K562 (cell line): ENCODE results near the gene KIF25. TPM values are rescaled to one million over a fixed set of nuclear protein-coding genes. Genes with fewer than 3 reads are reported as not detected.

Experiments
- ATAC-seq: fragments of 200-7000 bp; cut with Tn5 transposase; 3 replicates; pipeline ENCODE4 v1.9.1; 2020; ENCODE audit warnings: moderate library complexity
- BruUV-seq: library from RNA; stranded (reverse); fragments of 400-500 nt; replicated peaks from 2 replicates; lab custom pipeline; 2021; lab: Mats Ljungman, UMichigan
- CTCF ChIA-PET: fragments of 300-600 bp; formaldehyde crosslinking; extraction: SDS; loops from one replicate; lab custom pipeline; 2021; ENCODE audit warnings: low intra/inter-chr PET ratio; lab: Yijun Ruan, JAX
- POLR2A ChIA-PET: fragments of 300-600, 350-650 bp; sonication (Branson Sonifier 250); formaldehyde crosslinking; extraction: SDS; loops from one replicate; lab custom pipeline; 2021; ENCODE audit warnings: antibody characterized with exemption, inconsistent platforms; lab: Yijun Ruan, JAX
- DNase-seq, 4 experiments: peaks; one replicate each; pipeline versions ENCODE4 v3.0.0 to v3.0.0-alpha.2; 2011 to 2018; ENCODE audit warnings: low spot score in 3 of 4, mixed read lengths in 3 of 4; ENCODE audit errors: extremely low read depth in 1 of 4
- FAIRE-seq: peaks from 2 replicates; lab custom pipeline; 2011; peaks lifted over from hg19 to GRCh38; lab: Jason Lieb, UNC
- H2AFZ ChIP-seq: 2 replicates; pipeline ENCODE4 v1.6.0; 2011; ENCODE audit warnings: low read depth, low read length, control low read depth, inconsistent platforms
- H3K27ac ChIP-seq: fragments of 200-600 bp; 3 replicates; pipeline ENCODE4 v1.8.0; 2011; ENCODE audit warnings: low read depth, mild to moderate bottlenecking, control low read depth, inconsistent platforms, low read length, moderate library complexity, mixed read lengths; ENCODE audit errors: extremely low read depth
- H3K27me3 ChIP-seq, 2 experiments: fragments of 300-600 bp in 1 of 2; 2 replicates in 1 of 2; 3 replicates in 1 of 2; pipeline versions ENCODE4 v1.6.0 to v1.8.0; 2011; ENCODE audit warnings: inconsistent platforms in 2 of 2, low read length in 2 of 2, mild to moderate bottlenecking in 1 of 2, mixed read lengths in 1 of 2, moderate library complexity in 1 of 2; ENCODE audit not compliant: control insufficient read depth in 2 of 2, insufficient read depth in 2 of 2
- H3K36me3 ChIP-seq: fragments of 300-600 bp; 3 replicates; pipeline ENCODE4 v1.8.0; 2011; ENCODE audit warnings: mild to moderate bottlenecking, low read length, inconsistent platforms; ENCODE audit not compliant: control insufficient read depth, insufficient read depth
- H3K4me1 ChIP-seq, 2 experiments: fragments of 200-600 bp in 1 of 2; replicated peaks in 1 of 2; 2 replicates in 1 of 2; 3 replicates in 1 of 2; pipeline versions ENCODE4 v1.5.1 to v1.8.0; 2011; ENCODE audit warnings: inconsistent platforms in 2 of 2, low read length in 2 of 2, mild to moderate bottlenecking in 1 of 2, mixed read lengths in 1 of 2, moderate library complexity in 1 of 2; ENCODE audit not compliant: control insufficient read depth in 2 of 2, insufficient read depth in 2 of 2
- H3K4me2 ChIP-seq: 2 replicates; pipeline ENCODE4 v1.6.1; 2011; ENCODE audit warnings: low read length, control low read depth, inconsistent platforms, mixed read lengths; ENCODE audit not compliant: insufficient read depth
- H3K4me3 ChIP-seq: fragments of 200-600 bp; sonication (generic), shearing (Covaris generic); 2 replicates; pipeline ENCODE4 v1.5.1; 2016; ENCODE audit warnings: control low read depth, inconsistent platforms
- H3K79me2 ChIP-seq: fragments of 200-600 bp; 3 replicates; pipeline ENCODE4 v1.8.0; 2011; ENCODE audit warnings: low read length, inconsistent platforms; ENCODE audit not compliant: control insufficient read depth, insufficient read depth
- H3K9ac ChIP-seq, 2 experiments: 2 replicates each; pipeline versions ENCODE4 v1.6.0 to v1.6.1; 2011; ENCODE audit warnings: low read depth in 2 of 2, low read length in 2 of 2, control low read depth in 1 of 2, inconsistent platforms in 1 of 2, mild to moderate bottlenecking in 1 of 2, mixed read lengths in 1 of 2; ENCODE audit not compliant: insufficient read depth in 1 of 2
- H3K9me1 ChIP-seq: one replicate; pipeline ENCODE4 v1.6.0; 2011; ENCODE audit warnings: inconsistent platforms, mild to moderate bottlenecking, low read length, moderate library complexity; ENCODE audit not compliant: control insufficient read depth, insufficient read depth
- H3K9me3 ChIP-seq: replicated peaks from 2 replicates; pipeline ENCODE4 v1.5.1; 2011; ENCODE audit warnings: low read depth, low read length, inconsistent platforms; ENCODE audit not compliant: control insufficient read depth, insufficient read depth
- H4K20me1 ChIP-seq: replicated peaks from 2 replicates; pipeline ENCODE4 v1.6.1; 2011; ENCODE audit warnings: low read length, inconsistent platforms, mixed read lengths; ENCODE audit not compliant: control insufficient read depth, insufficient read depth
- ATF2 ChIP-seq: sonication (generic); formaldehyde crosslinking; IDR thresholded peaks from 2 replicates; pipeline ENCODE4 v1.8.1; 2022; ENCODE audit warnings: missing genetic modification reagents
- GABPB1 ChIP-seq: sonication (generic); formaldehyde crosslinking; IDR thresholded peaks from 2 replicates; pipeline ENCODE4 v1.8.0; 2022; ENCODE audit warnings: mild to moderate bottlenecking, missing genetic modification reagents
- NR4A1 ChIP-seq, 2 experiments: fragments of 250-450 bp in 1 of 2; fragments of 450-650 bp in 1 of 2; sonication (Bioruptor Pico) in 1 of 2; IDR thresholded peaks; 2 replicates each; pipeline versions ENCODE4 v1.4.0 to v1.6.1; 2016 to 2020; ENCODE audit warnings: mild to moderate bottlenecking in 2 of 2, missing compliant biosample characterization in 1 of 2, missing genetic modification characterization in 1 of 2, moderate library complexity in 1 of 2
- PHB ChIP-seq: fragments of 250-450 bp; sonication (Bioruptor Pico); IDR thresholded peaks from 2 replicates; pipeline ENCODE4 v1.5.0; 2021
- PHB2 ChIP-seq: fragments of 450-650 bp; IDR thresholded peaks from 2 replicates; pipeline ENCODE4 v1.6.1; 2017; ENCODE audit warnings: low read depth
- POLR3G ChIP-seq: IDR thresholded peaks from 2 replicates; pipeline ENCODE4 v1.6.1; 2011; ENCODE audit not compliant: insufficient read length, insufficient replicate concordance; ENCODE audit errors: extremely low read depth
- RAD51 ChIP-seq: fragments of 450-650 bp; IDR thresholded peaks from 2 replicates; pipeline ENCODE4 v1.7.1; 2016; ENCODE audit warnings: low read depth, mild to moderate bottlenecking, borderline replicate concordance
- SMARCA5 ChIP-seq: fragments of 450-650 bp; IDR thresholded peaks from 2 replicates; pipeline ENCODE4 v1.6.1; 2016
- TCF3 ChIP-seq: sonication (generic); formaldehyde crosslinking; IDR thresholded peaks from 2 replicates; pipeline ENCODE4 v1.4.0; 2020; ENCODE audit warnings: mild to moderate bottlenecking, missing genetic modification reagents
- TFAM ChIP-seq: fragments of 250-450 bp; sonication (Bioruptor Pico); conservative IDR thresholded peaks from 2 replicates; pipeline ENCODE4 v1.5.0; 2021; ENCODE audit warnings: mild to moderate bottlenecking, moderate library complexity
- WGBS: fragments of 100-300 bp; shearing (Covaris generic); methylation state at CpG from one replicate; pipeline ENCODE4 v1.1.6; 2016; ENCODE audit warnings: low coverage, mixed read lengths; ENCODE audit not compliant: insufficient coverage; ENCODE audit errors: missing lambda C conversion rate; 5-methylcytosine and 5-hydroxymethylcytosine counted together
- in situ Hi-C: fragments of 300-500 bp; cut with MboI; formaldehyde crosslinking; loops from 4 replicates; pipeline ENCODE4 v1.15.0; 2018; ENCODE audit warnings: inconsistent platforms, mixed read lengths
- intact Hi-C: fragments of 100-400 bp; cut with micrococcal nuclease; formaldehyde crosslinking; loops from 2 replicates; pipeline ENCODE4 v1.14.2; 2022
- polyA plus RNA-seq, 8 experiments: library from polyadenylated mRNA; depleted of rRNA in 4 of 8; stranded (reverse) in 5 of 8; unstranded in 3 of 8; fragments of >200 nt; fragmentation: Nextera tagmentation in 2 of 8; fragmentation: Illumina TruSeq in 1 of 8; extraction: Ambion mirVana in 2 of 8; extraction: Trizol in 1 of 8; gene quantifications; 2 replicates each; pipeline versions ENCODE4 v1.2.1 to v1.2.3, GENCODE V29; 2011 to 2014; ENCODE audit warnings: inconsistent platforms in 1 of 8, missing spikeins in 1 of 8
- total RNA-seq, 7 experiments: library from RNA; depleted of rRNA in 6 of 7; stranded (reverse); fragments of >200 nt in 6 of 7; fragmentation: Illumina TruSeq in 2 of 7; extraction: Trizol in 2 of 7; gene quantifications; 2 replicates each; pipeline versions ENCODE4 v1.2.1 to v1.2.3, GENCODE V29; 2011 to 2021; ENCODE audit warnings: low replicate concordance in 1 of 7
- TF ChIP-seq, protein P1 (sequence below): sonication (generic); formaldehyde crosslinking; IDR thresholded peaks from 2 replicates; pipeline ENCODE4 v1.8.0; 2022; ENCODE audit warnings: missing genetic modification reagents, mild to moderate bottlenecking, borderline replicate concordance

The KIF25 gene
- total and polyA plus RNA-seq, 9 of the 15 experiments (the other 6 are each of a cell fraction or from before 2014, with no cell fraction given), result 0.04 to 0.49 (median 0.23) TPM; not detected in 5

DNA sequence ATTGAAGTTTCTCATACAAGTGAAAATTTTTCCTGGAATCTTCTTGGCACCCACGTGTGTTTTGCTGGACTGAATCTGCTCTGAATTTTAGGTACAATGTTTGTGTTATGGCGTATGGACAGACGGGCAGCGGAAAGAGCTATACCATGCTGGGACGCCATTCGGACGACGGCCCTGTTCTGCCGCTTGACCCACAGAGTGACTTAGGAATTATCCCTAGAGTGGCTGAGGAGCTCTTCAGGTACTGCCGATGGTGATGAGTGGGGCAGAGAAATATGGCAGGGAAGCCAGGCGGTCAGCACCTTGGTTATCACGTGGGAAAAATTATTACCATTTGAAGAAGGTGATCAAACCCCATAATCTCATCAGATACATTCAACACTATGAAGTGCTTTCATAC, 36.3 kb downstream of the KIF25 start:
- no TSS peak for BruUV-seq
- Histone ChIP-seq H4K20me1 (peaks cover 6% of the 10 kb centered on the region; the same call in 1 of the 2 replicates), H3K27ac (no peak overlapping the region), H3K9me1 (no peaks in the 10 kb centered on the region), H3K79me2 (no peaks in the 10 kb centered on the region), H3K9ac (no peak overlapping the region), H3K27me3 (peaks cover 12 to 46% of the 10 kb centered on the region in 2 experiments), H2AFZ (no peak overlapping the region), H3K4me3 (no peak overlapping the region), H3K9me3 (no peaks in the 10 kb centered on the region), H3K4me1 (peaks cover 10 to 14% of the 10 kb centered on the region in 2 experiments), H3K4me2 (no peak overlapping the region)
- in situ Hi-C loops (no loop called here), intact Hi-C loops (no loop called here)
- no peak for DNase-seq
- no peak for FAIRE-seq
- ChIA-PET POLR2A (no interaction called here), CTCF (no interaction called here)
- 74% methylated on average over 12 of the region's 12 CpGs for WGBS
- no peak for TF ChIP-seq GABPB1 (CRISPR knock-in tag)
- TF ChIP-seq NR4A1 (CRISPR knock-in tag; IDR thresholded peaks at IDR 0.05), result no peak
- TF ChIP-seq NR4A1 (tag; IDR thresholded peaks at IDR 0.05), result no peak
- no peak for TF ChIP-seq SMARCA5
- TF ChIP-seq TCF3, result no peak
- TF ChIP-seq, all 486 proteins: peak for 0
- ATAC-seq, result no peak
- no peaks in the 10 kb centered on the region for H3K36me3 ChIP-seq

GRCh38 chr6:168034537-168034936, 37.1 kb downstream of the KIF25 start:
- Histone ChIP-seq H3K4me1 (peaks cover 10 to 14% of the 10 kb centered on the region in 2 experiments), H3K27me3 (peaks cover 14 to 46% of the 10 kb centered on the region in 2 experiments), H3K4me2 (no peak overlapping the region), H3K9ac (no peak overlapping the region), H2AFZ (no peak overlapping the region), H3K79me2 (no peaks in the 10 kb centered on the region), H3K27ac (no peak overlapping the region), H4K20me1 (peaks cover 6% of the 10 kb centered on the region; the same call in 1 of the 2 replicates), H3K36me3 (no peaks in the 10 kb centered on the region), H3K9me1 (no peaks in the 10 kb centered on the region), H3K4me3 (no peak overlapping the region), H3K9me3 (no peaks in the 10 kb centered on the region)
- no TSS peak for BruUV-seq
- no peak for DNase-seq
- ChIA-PET CTCF (no interaction called here), POLR2A (no interaction called here)
- in situ Hi-C loops (no loop called here), intact Hi-C loops (no loop called here)
- 69% methylated on average over 16 of the region's 18 CpGs for WGBS
- no peak for FAIRE-seq
- ATAC-seq, result no peak
- no peak for TF ChIP-seq PHB (CRISPR knock-in tag)
- TF ChIP-seq RAD51, result no peak
- no peak for TF ChIP-seq POLR3G
- no peak for TF ChIP-seq NR4A1 (CRISPR knock-in tag; IDR thresholded peaks at IDR 0.05)
- no peak for TF ChIP-seq NR4A1 (tag; IDR thresholded peaks at IDR 0.05)
- TF ChIP-seq ATF2, result no peak
- no peak for TF ChIP-seq TFAM
- TF ChIP-seq, protein P1, sequence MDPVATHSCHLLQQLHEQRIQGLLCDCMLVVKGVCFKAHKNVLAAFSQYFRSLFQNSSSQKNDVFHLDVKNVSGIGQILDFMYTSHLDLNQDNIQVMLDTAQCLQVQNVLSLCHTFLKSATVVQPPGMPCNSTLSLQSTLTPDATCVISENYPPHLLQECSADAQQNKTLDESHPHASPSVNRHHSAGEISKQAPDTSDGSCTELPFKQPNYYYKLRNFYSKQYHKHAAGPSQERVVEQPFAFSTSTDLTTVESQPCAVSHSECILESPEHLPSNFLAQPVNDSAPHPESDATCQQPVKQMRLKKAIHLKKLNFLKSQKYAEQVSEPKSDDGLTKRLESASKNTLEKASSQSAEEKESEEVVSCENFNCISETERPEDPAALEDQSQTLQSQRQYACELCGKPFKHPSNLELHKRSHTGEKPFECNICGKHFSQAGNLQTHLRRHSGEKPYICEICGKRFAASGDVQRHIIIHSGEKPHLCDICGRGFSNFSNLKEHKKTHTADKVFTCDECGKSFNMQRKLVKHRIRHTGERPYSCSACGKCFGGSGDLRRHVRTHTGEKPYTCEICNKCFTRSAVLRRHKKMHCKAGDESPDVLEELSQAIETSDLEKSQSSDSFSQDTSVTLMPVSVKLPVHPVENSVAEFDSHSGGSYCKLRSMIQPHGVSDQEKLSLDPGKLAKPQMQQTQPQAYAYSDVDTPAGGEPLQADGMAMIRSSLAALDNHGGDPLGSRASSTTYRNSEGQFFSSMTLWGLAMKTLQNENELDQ (CRISPR knock-in tag), result no peak
- no peak for TF ChIP-seq PHB2
